Measurements from ENCODE around the gene ZMPSTE24.
A peak's percentile ranks its signal among the peaks of the same experiment; 100 is the strongest.

Gene ZMPSTE24

DNA sequence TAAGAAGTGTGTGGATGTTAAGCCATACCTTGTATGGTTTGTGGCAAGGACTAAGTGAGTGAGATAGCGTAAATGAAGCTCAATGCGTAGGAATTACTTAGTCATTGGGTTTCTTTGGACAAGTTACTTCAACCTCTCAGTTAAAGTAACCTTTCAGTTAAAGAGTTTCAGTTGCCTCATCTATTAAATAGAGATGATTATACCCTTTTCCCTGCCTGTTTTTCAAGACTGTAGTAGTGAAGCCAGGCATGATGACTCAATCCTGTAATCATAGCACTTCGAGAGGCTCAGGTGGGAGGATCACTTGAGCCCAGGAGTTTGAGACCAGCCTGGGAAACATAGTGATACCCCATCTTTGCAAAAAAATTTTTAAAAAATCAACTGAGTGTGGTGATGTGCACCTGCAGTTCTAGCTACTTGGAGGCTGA is 6.3 kb downstream of the ZMPSTE24 start:
- peak; percentile 37 for DNase-seq

DNA sequence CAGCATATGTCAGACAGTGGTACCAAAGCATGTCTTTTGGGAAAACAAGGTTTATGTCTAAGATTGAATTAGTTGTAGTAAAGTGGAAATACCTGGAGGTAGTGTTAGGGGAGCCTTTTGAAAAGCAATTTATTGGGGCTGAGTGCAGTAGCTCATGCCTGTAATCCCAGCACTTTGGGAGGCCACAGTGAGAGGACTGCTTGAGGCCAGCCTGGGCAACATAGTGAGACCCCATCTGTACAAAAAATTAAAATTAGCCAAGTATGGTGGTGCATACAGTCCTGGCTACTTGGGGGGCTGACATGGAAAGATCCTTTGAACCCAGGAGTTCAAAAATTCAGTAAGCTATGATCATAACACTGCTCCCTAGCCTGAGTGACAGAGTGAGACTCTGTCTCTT is 7.3 kb downstream of the ZMPSTE24 start:
- DNase-seq, result no peak

DNA sequence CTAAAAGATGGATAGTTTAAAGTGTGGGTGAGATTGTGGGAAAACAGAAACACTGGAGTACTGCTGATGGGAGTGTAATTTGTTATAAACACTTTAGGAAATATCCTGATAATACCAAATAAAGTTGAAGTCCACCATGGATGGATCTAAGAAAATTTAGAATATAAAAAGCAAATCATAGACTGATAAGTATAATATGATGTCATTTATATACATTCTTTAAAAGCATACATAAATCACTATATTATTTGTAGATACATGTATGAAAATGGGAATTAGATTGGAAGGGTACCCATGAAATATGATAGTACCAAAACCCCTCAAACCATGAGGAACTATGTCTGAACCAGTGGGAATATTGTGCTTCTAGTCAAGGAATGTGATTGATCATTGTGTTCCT is 7.9 kb downstream of the ZMPSTE24 start:
- no peak for DNase-seq

DNA sequence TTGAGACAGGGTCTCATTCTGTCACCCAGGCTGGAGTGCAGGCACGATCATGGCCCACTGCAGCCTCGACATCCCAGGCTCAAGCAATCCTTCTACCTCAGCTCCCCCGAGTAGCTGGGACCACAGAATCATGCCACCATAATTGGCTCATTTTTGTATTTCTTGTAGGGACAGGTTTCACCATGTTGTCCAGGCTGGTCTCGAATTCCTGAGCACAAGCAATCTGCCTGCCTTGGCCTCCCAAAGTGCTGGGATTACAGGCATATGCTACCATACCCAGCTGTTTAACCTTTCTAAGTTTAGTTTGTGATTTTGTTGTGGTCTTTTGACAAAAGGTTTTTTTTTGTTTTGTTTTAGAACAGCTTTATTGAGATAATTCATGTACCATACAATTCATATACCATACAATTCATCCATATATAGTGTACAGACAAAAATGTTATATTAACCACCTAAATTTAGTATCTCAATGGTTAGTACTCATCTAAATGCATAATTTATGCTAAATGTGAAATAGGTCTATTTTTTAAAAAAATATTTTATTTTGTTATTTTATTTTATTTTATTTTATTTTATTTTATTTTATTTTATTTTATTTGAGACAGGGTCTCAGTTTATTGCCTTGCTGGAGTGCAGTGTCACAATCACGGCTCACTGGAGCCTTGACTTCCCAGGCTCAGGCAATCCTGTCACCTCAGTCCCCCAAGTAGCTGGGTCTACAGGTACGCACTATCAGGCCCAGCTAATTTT is 8.9 kb downstream of the ZMPSTE24 start:
- no peak for DNase-seq

DNA sequence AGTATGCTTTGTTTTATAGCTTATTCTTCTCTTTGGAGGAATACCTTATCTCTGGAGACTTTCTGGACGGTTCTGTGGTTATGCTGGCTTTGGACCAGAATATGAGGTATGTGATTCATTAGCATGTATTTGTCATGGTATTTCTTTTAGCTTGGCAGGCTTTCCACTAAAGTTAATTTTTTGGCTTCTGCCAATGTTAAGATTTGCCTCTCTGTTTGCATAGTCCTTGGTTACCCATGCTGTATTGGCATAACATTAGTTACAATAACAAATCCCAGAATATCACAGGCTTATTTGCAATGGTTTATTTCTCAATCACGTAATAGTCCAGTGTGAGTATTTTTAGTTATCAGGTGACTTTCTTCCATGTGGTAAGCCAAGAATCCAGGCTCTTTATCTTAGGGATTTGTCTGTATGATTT is 9.7 kb downstream of the ZMPSTE24 start:
- no peak for DNase-seq

DNA sequence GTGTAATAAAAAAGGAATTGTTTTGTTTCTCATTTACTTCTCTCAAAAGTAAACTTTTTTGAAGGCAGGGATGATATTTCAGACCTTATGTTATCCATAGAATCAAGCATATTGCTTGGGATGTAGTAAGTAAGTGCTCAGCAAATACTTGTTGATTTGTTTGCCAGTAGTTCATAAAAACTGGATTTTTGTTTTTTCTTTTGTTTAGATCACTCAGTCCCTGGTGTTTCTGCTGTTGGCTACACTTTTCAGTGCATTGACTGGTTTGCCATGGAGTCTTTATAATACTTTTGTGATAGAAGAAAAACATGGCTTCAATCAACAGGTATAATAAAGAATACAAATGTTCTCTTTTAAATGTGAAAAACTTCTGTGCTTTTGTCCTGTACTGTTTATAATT is 10.2 kb downstream of the ZMPSTE24 start:
- DNase-seq, result no peak

DNA sequence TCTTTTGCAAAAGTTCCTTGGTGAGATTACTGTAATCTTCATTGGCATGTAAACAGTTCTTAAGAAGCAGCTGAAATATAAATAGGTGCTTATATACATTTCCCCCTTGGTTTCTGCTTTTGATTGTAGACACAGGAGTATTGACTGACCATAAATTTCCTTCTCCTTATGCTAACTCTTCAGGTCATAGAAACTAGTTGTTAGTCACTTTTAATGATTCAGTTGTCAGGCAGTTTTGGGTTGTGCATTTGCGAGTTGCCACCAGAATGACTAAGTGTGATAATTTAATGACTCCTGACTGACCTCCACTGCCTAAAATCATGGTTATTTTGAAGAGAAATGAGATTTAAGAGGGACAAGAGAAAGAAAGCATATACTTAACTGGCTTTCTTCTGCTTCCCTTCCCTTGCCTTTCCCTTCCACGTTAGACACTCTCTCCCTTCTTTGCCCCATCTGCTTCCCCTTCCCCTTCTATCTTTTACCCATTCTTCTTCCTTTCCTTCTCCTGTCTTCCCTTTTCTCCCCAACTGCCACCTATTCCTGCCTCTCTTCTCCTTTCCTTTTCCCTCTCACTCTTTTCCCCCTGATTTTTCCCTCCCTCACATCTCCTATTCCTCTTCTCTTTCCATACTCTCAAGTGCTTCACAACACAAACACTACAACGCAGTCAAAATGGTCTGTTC is 12.3 kb downstream of the ZMPSTE24 start:
- peak; percentile 20 for DNase-seq

DNA sequence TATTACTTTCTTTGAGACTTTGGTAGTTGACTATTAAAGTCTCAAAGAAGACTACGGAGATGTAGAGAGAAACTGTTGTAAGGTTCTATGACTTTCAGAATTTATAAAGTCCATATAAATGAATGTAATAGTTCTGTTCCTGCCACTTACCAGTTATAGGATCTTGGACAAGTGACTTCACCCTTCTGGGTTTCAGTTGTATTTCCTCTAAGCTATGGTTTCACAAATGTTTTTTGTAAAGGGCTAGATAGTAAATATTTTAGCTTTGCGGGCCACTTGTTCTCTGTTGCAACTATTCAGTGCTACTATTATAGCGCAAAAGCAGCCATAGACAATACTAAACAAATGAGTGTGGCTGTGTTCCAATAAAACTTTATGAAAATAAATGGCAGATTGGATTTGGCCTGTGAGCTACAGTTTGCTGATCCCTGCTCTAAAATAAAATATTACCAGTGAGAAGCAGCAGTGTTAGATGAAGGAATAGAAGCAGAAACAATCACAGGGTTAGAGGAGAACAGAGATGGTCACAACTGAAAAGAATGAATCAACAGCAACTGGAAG is 14.7 kb downstream of the ZMPSTE24 start:
- DNase-seq, result no peak

DNA sequence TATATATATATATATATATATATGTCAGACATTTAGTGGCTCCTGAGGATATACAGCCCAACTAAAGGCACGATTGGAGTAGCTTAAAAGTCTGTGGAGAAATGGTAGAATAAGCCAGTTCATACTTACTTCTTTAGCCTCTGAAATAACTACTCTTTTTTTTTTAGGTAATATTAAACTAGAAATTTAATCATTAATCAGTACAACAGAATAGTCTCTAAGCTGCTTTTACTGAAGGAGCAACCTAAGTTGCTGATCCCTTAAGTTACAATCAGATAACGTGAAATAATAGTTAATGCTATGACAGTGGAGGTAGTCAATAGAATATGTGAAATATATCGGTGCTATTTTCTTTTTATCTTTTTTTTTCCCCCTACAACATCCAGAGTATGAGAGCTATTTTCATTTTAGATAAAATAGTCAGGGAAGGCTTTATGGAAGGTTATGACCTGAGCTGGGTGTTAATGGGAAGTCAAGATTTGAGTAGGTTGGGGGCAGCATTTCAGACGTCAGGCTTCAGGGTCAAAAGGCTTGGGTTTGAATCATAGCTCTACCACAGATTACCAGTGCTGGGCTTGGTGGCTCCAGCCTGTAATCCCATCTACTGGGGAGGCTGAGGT is 15.6 kb downstream of the ZMPSTE24 start:
- DNase-seq, result no peak

DNA sequence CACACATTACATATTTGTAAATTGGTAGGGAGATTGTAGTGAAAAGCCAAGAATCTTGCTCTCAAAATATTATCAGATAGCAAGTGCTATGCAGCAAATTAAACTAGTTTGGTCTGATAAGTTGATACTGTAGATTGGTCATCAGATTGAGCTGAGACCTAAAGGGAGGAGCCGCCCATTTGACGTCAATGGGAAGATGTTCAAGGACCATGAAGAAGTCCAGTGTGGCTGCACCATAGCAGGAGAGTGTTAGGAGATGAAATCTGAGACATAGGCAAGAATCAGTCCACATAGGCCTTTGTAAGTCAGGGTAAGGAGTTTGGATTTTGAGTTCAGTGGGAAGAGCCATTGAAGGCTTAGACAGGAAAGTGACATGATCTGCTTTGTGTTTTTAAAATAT is 16.3 kb downstream of the ZMPSTE24 start:
- no peak for DNase-seq

DNA sequence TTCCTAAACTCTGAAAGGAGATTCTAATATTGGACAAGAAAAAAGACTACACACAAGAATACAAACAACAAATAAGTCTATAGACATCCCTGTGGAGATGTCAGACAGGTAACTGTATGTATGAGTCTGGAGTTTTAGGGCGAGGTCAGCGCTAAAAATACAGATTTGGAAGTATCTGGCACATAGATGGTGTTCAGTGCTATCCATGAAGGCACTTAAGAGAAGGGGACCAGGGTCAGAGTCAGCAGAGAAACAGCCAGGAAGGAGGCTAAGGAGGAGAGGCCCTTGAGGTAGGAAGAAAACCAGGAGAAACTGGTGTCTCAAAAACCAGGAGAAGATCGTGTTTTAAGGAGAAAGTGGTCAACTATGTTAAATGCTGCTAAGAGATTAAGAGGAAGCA is 18.1 kb downstream of the ZMPSTE24 start:
- DNase-seq, result no peak

DNA sequence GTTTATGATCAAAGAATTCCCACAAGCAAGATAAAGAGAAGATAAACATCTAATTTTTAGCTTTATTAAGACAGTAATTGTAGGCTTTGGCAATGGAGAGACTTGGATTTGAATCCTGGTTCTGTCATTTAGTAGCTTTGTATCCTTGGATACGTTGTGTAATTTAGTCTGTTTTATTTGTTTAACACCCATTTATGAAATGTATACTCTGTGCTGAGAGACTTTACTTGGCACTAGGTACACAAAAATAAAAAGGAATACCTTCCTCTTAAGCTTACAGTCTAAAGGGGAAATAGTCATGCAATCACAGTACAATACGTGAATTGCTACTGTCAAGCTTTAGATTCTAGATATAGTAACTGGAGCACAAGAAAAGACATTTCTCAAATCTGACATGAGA is 23.8 kb downstream of the ZMPSTE24 start:
- no peak for DNase-seq

DNA sequence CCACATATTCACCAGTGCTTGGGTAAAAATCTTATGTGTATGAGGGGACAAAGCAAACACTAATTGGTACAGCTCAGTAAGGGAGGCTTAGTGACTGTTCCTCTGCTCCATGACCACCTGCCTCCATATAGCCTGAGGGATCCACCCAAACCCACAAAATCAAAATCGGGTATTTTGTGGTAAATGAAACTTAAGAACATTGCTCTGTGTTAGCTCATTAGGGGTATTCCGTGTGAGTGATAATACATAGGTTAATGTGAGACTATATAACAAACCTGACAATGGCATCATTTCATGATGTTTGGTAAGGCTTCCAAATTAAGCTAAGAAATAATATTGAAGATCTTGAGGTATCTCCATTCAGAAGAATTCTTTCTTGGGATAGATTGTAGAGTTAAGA is 33.3 kb downstream of the ZMPSTE24 start:
- no peak for DNase-seq

DNA sequence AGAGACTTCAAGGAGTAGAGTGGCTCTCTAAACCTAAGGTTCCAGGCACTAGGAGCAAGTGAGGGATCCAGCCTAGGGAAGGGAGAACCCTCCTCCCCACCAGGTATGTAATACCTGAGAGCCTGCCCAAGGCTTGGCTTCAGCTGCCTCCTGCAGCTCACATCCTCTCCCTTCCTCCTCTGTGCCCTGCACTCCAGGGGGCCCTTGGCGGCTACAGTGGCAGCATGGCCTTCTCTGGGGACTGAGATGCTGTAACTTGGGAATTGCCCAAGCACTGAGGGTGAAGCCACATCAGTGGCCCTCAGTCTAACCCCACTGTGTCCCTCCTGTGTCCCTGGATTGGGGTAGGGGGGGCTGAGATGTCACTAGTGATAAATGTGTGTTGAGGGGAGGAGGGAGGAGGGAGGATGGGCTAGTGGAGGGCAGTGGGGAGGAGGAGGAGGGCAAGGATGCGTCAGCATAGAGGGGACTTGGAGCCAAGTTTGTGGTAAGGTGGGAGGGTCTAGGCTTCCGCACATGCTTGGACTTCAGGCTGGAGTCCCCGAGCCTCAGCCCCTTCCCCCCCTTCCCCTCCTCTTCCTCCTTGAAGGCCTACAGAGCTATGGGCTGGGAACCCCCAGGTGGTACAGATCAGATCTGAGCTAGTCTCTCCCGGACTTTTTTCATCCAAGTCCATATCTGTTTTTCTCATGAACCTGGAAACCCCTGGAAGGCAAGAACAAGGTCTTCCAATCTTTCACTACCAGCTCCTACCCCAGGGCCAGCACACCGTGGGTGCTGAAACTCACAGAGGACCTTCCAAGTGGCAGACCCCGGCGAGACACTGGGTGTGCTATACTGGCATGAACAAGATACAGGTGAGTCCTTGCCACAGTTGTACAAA is 41.6 kb downstream of the ZMPSTE24 start:
- no peak for DNase-seq

DNA sequence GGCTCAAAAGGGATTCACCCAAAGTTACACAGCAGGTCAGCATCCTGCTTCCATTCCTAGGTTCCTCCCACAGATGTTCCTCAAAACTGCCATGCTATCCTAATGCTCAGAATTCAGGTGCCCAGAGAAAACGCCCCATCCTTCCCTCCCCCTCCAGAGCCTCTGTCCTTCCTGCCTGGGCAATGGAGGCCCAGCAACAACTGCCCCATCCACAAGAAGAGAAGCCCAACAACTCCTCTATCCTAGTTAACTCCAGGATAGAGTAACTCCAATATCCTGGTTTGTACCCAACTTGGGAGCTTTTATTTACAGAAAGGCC is 42.2 kb downstream of the ZMPSTE24 start:
- DNase-seq, result no peak

DNA sequence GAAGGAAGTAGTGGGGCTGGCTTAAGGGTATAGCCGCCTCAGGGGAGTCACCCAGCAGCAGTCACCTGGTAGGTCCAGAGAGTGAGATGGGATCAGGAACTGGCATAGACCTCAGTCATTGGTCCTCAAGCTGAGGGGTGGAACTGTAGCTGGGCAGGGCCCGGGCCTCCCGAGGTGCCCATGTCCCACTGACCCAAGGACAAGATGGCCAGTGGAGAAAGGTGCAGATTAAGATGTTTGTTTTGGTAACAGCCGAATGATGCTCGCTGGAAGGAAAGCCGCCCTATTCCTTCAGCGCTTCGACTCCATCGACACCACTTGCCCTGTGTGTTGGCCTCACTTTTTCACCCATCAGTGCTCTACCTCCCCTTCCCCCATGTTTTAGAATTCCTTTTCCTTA is 42.6 kb downstream of the ZMPSTE24 start:
- DNase-seq, result no peak

DNA sequence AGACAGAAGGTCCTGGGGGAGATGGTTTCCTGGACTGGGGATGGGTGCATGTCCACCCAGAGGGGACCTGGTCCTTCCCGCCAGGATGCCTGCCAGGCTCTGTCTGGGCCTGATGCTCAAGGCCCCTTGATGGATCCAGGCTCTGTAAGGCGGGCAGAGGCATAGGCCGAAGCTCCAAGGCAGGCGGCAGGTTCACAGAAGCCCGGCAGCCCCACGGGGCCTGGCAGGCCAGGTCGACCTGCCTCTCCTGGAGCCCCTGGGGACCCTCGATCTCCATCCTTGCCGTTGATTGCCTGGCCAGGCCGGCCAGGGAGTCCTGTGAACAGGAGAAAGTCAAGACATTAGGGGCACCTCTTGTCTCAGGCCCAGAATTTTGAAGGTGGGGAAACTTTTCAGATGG is 43.0 kb downstream of the ZMPSTE24 start:
- DNase-seq, result no peak

DNA sequence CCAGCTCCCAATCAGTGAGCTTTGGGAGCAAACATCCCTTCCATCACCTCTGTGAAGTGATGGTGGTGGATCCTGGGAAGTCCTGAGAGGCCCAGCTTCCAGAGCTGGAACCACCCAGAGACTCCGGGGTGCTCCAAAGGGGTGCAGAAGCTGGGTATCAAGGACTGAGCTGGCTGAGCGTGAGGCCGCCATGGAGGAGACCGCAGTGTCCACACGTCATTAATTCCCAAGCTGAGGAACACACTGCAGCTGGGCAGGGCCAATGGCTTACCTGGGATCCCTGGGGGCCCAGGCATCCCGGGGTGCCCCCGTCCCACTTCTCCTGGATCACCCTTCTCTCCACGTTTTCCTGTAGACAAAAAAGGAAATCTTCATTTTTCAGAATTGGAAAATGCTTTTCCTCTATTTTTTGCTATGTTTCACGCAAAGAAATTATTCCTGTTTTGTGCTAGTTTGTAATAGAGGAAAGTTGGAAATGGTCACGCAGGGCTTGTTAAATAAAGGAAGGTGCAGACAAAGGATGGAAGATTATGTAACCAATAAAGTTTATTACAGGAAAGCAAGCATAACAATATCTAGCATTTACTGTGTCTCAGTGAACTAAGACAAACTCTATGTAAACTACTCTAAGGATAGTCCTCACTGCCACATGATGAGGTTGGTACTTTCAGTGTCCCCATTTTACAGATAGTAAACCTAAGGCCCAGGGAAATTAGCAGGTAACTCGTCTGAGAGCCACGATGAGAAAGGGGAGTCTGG is 43.7 kb downstream of the ZMPSTE24 start:
- DNase-seq, result no peak

DNA sequence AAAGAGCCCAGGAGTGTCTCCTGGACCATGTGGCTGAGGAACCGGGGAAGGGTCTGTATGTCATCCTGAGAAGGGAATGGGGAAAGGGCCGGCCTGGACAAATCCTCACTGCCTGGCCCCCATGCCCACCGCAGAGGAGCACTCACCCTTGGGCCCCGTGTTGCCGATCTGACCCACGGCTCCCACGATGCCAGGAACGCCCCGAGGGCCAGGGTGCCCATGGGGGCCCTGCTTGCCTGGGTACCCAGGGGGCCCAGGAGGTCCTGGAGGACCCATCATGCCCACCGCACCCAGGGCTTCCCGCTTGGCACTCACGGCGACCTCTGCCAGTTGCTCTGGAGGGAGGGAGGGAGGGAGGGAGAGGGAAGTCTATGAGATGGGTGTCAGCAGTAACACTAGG is 44.4 kb downstream of the ZMPSTE24 start:
- no peak for DNase-seq

DNA sequence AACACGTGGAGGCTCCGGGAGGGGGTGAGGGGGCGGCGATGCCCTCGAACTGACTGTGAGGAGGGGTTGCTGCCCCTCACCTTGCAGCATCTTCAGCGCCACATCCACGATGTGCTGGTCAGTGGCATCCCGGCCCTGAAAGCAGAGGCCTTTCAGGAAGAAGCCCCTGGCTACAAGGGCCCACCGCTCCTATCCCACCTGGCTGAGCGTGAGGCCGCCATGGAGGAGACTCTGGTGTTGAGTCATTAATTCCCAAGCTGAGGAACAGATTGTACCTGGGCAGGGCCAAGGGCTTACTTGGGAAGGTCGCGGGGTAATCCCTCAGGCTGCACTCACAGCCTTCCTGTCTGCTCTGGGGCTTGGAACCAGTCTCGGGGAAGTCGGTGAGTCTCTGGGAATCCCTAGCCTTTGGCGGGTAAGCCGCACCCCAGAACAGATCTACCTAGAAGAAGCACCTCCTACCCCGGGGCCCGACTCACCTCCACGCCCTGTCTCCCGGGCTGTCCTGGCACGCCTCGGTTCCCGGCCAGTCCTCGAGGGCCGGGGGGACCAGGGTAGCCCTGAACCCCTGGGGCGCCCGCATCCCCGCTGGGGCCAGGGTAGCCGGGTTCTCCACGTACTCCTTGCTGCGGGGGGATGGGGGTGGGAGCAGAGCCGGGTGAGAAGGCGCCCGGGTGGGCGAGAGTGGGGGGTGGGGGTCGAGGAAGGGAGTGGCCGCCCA is 45.2 kb downstream of the ZMPSTE24 start:
- DNase-seq, result no peak

DNA sequence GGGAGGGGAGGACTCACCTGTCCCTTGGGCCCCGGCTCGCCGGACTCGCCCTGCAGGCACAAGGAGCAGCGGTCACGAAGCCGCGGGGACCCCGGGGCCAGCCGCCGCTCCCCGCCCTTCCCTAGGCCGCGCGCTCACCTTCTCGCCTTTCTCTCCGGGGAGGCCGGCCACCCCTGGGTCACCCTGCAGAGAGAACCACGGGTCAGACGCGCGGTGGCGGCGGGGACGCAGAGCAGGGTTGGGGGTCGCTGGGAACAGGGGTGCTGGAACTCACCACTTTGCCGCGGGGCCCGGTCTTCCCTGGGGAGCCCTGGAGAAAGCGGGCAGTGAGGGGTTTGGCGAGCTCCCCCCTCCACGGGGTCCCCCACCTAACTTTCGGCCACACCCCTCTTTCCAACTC is 45.8 kb downstream of the ZMPSTE24 start:
- no peak for DNase-seq

DNA sequence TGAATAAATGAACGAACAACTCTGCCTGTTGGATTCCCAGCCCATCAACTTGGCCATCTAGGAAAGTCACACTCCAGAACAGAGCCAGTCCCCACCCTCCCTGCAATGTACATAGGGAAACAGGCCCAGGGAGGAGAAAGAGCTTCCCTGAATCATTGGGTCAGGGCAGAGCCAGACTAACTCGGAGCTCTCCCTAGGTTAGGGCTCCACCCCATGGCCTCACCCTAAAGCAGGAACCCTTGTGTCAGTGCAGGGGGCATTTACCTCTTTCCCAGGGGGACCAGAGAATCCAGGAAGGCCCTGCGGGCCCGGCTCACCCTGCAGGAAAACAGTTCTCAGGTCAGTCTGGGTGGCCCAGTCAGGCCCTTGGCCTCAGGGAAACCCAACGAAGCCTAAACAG is 47.4 kb downstream of the ZMPSTE24 start:
- peak; percentile 26 for DNase-seq

Measured in stimulated activated CD4-positive, alpha-beta T cell treated with anti-CD3 and anti-CD28 coated beads, Interleukin-15, amount 100 ng/mL, for 24 hours (primary cell).